Renal pelvis (tissue), 4 donors: ENCODE data around the gene SIAE. TPM values are rescaled to one million over a fixed set of nuclear protein-coding genes. Genes with fewer than 3 reads are reported as not detected.
A peak's percentile ranks its signal among the peaks of the same experiment; 100 is the strongest.
"Not testable (repeated sequence)": the region's sequence is repeated elsewhere in the genome, so short reads cannot be mapped to it uniquely, and the experiment has no call there.

Source experiments
- DNase-seq: peaks from one replicate; pipeline ENCODE4 v3.0.0-alpha.2; 2013
- polyA plus RNA-seq, 3 donors: library from polyadenylated mRNA; unstranded; fragments of 120-200 nt; gene quantifications; one replicate each; pipeline ENCODE4 v1.2.1, GENCODE V29; 2013; ENCODE audit not compliant: insufficient read length in 3 of 3

Gene SIAE
- polyA plus RNA-seq, 3 donors: 26.3 to 35.9 (median 31.9) TPM

DNA sequence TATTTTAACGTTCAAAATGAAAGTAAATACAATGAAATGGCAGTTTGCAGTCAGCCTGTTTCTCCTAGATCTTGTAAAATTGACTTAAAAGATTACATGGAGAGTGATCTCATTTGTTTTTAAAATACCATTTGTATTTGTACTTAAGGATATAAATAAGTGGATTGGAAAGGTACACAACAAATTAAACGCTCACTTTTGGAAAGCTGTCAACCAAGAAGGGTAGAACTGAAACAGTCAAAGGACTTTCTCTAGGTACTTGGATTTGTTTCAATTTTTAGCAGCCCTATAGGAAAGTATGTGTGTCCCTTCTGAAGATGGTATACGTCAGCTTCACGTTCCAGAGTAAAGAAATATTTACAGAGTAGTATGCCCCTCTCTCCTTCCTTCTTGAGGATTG is 43.6 kb downstream of the SIAE start:
- DNase-seq: no peak

DNA sequence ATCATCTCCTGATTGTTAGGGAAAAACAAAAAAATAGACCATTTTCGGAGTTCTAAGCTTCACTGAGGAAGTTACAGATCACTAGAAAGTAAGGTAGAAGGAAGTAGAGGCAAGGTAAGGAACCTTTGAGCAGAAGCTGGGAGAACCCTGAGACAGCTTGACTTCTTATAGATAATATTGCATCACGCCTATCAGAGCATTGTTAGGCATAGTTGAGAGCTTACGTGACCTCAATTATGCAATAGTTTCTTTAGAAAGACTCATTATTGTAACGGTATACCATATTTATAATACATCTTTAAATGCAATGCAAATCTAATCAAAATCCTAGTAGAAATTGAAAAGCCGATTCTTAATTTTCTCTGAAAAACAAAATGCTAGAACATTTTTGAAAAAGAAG is 46.0 kb downstream of the SIAE start:
- no peak for DNase-seq

DNA sequence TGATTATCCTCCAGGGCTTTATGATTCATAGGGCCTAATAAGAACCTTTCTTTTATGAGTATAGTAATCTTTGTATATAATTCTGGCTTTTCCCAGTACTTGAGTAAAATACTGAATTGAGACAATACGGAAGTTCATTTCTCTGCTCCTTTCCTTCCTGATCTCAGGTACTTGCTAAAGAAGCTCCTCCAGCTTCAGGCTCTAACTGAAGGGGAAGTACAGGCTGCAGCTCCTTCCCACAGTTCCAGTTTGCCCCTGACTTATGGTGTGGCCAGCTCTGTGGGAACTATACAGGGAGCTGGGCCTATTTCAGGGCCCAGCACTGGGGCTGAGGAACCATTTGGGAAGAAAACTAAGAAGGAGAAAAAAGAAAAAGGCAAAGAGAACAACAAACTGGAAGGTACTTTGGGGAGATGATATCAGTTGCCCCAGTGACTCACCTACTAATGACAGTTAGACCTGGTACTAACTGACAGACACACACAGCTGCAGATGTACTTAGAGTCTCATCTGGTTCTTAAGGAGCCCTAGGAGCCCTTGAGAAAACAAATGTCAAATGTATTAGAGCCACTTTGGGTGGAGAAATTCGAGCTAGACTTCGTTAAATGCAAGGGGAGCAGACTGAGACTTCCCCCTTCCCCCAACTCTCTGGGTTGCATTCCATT is 47.9 kb downstream of the SIAE start:
- no peak for DNase-seq

DNA sequence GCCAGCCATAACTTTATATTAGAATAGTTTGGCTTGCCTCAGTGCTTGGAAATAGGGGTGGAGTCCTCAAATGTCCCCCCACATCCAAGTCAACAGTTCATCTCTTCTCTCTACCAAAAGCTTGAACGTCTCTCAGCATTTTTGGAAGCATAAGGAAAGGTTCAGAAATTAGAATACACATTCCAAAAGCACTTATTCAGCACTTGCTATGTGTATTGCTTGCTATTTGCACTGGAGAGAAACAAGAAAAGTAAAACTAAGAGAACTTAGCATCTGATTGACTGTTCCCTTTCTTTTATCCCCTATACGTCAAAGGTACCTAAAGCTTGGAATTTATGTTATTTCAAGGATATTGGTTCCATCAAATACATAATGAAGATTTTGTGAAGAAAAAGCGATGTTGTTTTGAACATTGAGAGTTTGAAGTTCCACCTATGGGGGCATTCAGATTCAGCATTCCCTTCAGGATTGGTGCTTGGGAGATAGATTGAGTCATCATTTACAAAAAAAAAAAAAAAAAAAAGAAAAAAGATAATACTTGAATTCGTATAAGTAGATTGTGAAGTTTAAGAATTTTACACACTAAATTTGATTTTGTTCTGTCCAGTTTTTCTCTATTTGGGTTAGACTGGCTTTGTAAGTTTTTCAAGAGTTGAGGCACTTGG is 49.5 kb downstream of the SIAE start:
- no peak for DNase-seq

DNA sequence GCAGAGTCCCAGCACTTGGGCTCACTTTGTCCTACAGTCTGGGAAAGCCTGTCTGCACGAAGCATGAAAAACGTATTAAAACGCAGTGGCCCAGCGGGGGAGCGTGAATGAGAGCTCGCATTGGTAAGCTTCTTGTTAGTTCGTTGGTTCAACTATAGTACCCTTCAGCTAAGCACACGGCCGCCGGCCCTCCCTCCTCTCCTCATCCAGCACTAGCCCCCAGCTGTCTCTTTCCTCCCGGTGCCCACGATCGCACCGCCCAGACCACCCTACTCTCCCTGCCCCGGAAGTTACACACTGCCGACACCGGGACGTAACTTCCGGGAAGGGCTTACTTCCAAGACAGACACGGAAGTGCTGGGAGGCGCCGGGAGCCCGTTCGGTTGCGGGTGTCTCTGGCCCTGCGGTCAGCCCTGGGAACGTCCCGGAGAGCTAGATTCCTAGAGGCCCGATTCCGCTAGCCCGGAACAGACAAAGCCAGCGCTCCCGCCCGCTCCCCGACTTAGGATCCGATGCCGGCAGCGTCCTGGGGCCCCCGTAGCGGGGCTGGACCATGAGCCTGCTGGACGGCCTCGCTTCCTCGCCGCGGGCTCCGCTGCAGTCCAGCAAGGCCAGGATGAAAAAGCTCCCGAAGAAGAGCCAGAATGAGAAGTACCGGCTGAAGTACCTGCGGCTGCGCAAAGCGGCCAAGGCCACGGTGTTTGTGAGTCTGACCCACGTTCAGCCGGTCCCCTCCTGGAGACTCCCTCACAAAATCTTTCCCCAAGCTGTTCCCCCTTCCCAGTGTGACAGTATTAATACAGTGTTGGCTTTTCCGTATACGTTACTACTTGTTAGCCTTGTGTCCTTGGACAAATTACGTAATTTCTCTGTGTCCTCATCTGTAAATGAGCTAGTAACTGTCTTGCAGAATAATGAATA is 50.7 kb downstream of the SIAE start, which contains the start of gene TBRG1:
TSS of gene TBRG1 (plus strand) at position 334 of the 921 bp plus-strand sequence. CDS start at position 554, 220 bp downstream.
- peak; percentile 95 for DNase-seq

DNA sequence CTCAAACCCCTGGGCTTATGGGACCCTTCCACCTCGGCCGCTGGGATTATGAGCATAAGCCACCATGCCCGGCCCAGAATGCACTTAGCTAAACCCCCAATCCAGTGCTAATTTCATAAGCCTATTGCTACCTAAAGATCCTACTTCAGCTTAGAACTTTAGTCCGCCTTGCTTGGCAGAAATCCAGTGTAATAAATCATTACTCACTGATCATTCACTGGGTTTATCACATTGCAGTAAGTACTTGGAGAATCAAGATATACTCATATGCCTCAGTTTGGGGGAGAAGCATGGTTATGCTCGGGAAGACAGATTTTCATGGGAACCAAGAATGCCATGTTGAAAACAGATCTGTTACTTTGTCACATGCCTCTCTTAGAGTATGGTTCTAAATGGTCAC is 54.7 kb downstream of the SIAE start:
- DNase-seq: no peak

DNA sequence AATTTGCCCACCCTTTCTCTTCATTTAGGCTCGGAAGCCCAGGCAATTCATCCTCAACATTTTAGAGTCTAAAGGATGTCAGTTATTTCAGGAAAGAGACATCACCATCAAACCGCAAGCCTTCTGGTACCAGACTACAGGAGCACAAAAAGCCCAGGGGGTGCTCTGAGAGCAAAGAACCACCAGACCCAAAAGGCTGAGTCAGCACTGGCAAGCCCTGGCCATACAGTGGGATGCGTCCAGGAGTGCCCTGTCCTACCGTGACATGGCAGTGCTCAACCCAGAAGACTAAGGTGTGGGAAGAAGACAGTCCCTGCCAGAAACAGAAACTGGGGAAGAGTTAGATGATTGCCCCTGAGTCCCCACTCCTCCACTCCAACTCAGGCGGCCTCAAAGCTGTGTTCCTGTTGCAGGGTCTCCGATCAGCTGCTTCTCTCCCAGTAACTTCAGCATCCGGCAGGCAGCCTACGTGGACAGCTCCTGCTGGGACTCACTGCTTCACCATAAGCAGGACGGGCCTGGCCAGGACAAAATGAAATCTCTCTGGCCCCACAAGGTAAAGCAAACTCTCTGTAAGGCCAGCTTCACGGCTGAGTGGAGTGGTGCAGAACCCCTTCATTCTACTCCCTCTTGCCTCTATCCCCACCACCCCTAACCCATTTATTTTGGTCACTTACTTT is 60.8 kb downstream of the SIAE start:
- no peak for DNase-seq

DNA sequence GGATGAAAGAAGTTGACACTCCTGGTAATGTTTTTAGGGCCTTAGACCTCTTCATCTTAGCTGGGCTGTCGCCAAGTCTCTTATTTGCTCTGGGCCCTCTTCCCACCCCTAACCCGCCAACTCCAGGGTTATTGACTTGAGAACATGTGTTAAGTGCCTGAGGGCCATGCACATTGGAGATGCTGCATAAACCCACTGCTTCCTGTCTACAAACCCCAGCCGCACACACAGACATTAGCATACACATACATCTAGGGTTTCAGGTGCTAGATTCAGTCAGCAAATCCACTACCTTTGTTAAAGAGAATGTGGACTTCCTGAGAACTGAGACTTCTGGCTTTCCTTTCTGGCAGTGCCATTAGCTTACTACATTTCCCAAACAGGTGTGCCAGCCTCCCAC is 61.5 kb downstream of the SIAE start:
- no peak for DNase-seq

DNA sequence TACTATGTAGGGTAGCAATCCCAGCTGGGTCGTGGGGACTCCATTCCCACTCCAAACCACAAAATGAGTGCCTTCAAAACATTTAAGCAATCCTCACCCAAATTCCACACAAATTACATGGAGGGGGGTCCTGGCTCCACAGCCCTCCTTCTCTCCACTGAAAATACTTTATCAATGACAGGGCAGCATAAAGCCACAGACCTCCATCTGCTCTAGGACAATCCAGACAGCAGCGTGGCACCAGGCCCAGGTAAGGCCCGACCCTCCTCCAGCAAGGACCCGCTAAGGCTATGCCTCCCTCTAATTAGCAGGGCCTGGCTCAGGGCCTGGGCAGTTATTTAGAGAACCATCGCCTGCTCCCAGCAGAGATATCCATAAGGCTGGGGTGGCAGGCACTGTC is 62.5 kb downstream of the SIAE start, which contains the start of gene PANX3:
TSS of gene PANX3 (plus strand) at position 365 of the 400 bp plus-strand sequence. CDS start 129 bp downstream, outside the sequence.
- DNase-seq: no peak

DNA sequence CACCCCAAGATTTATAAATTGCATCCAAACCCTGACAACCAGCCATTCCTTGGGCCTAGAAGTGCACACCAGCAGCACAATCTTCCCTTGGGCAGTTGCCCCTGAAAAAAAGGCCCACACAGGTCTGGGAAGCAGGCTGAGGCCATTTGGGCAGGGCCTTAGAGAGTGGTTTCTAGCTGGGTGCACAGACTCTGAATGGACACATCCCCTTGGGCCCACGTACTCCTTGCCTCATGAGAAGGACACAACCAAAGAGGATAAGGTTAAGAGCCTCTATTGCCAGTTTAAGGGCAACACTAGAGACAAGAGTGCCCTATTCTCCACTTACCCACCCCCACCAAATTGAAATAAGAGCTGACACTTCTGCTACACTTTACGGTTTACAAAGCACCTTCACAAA is 63.2 kb downstream of the SIAE start:
- no peak for DNase-seq

DNA sequence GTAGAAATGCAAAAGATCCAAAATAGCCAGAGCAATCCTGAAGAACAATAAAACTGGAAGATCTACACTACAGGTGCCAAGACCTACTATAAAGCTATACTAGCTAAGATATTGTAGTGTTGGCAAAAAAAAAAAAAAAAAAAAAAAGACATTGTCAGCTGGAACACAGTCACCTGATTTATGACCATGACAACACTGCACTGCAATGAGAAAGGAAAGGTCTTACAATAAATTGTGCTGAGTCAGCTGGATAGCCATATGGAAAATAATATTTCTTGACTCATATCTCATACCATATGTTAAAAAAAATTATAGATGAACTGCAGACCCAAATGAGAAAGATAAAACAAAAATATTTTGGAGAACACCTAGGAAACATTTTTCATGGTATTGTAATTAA is 65.4 kb downstream of the SIAE start:
- DNase-seq: no peak

DNA sequence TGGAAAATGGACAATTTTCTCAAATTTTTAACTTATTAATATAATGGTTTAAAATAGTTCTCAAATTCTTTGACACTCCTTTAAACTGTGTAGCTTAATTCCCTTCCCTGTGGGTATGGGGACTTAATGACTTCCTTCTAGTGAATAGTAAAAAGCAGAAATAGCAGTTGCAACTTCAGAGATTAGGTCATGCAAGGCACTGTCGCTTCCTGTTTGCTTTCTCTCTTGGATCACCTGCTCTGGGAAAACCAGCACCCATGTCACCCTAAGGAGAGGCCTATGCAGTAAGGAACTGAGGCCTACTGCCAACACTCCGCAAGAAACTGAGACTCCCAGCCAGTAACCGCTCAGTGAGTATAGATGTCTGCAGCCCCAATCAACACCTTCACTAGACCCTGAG is 67.8 kb downstream of the SIAE start:
- no peak for DNase-seq

DNA sequence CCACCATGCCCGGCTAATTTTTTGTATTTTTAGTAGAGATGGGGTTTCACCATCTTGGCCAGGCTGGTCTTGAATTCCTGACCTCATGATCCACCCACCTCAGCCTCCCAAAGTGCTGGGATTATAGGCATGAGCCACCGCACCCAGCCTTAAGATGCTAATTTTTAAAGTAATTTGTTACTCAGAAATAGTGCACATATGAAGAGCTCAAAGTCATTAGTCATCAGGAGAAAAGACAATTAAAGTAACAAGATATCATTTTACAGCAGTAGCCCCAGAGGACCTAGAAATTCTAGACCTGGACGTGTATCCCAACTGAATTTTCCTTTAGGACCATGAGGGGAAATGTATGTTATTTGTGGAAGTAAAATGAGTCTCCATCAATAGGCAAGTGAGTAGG is 70.8 kb downstream of the SIAE start:
- DNase-seq: not testable (repeated sequence)

DNA sequence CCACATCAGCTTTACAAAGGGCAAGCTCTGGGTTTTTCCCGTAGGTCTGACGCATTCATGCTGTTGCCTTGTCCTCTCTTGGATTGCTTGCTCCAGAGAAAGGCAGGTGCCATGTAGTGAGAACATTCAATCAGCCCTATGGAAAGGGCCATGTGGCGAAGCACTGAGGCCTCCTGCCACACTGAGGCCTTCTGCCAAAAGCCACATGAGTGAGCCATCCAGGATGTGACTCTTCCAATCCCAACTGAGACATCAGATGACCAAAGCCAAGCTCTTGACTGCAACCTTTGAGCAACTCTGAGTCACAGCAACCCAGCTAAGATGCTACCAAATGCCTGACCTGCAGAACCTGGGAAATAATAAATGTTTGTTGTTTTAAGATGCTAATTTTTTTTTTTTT is 71.3 kb downstream of the SIAE start:
- no peak for DNase-seq

DNA sequence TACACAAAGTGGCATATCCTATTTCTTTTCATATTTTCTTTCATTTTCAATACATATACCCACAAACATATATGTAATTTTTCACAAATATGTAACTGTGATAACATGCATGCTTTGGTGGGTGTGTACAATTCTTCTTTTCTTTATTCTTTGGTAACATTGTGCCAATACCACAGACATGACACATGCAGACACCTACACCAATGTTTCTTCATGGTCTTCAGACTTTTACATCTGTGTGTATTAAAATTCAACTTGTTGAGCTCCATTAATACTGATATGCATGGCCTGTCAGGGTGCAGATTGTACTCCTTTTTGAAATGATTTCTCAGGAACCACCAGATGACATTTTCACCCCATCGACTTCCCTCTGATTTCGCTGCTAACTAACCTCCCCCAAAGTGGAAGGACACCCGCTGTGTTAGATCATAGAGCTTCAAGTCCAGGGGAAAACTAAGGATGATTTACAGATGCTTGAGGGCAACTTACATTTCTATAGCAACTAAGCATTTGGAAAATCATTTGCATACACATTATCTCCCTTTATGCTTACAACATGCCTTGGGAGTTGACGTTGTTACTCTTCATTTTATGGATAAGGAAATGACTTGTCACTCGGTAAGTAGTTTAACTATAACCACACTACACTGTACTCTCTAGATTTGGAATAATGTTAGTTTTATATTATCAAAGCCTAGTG is 72.8 kb downstream of the SIAE start:
- DNase-seq: no peak

DNA sequence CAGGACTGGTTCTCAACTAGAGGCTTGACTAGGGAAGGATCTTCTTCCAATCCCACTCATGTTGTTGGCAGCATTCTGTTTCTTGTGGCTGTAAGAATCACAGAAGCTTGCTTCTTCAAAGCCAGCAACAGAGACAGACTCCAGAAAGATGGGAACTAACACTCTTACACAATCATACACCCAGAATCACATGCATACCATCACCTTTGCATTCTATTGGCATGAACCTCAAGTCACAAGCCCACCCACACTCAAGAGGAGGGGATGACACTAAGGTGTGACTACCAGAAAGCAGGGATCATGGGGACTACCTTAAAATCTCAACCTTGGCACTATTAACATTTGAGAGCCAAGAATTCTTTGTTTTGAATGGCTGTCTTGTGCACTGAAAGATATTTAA is 75.9 kb downstream of the SIAE start:
- no peak for DNase-seq

DNA sequence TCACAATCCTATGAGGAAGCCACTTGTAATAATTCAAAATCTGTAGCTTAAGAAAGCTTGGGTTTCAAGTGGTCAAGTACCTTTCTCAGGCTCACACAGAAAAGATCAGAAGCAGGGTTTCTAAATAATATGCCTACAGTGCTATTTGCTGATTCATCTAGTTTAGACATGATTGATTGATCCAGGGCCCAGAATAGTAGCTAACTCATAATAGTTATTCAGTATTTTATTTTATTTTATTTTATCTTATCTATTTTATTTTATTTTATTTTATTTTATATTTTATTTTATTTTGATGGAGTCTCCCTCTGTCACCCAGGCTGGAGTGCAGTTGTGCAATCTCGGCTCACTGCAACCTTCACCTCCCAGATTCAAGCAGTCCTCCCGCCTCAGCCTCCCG is 78.2 kb downstream of the SIAE start:
- DNase-seq: no peak

DNA sequence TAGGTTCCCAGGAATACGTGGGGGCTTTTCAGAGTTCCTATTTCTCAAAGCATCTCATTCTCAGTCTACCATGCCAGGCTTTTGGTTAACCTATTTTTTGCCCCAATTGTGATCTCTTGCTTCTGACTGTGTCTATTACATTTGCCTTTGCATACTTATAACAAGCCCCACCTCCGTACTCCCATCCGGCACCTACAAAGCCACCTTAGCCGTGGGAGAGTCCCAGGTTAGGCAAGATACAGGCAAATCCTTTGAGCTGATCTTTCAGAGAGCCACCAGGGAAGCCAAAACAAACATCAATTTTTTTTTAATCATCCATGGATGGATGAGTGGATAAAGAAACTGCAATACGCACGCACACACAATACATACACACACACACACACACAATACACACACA is 80.9 kb downstream of the SIAE start:
- no peak for DNase-seq

DNA sequence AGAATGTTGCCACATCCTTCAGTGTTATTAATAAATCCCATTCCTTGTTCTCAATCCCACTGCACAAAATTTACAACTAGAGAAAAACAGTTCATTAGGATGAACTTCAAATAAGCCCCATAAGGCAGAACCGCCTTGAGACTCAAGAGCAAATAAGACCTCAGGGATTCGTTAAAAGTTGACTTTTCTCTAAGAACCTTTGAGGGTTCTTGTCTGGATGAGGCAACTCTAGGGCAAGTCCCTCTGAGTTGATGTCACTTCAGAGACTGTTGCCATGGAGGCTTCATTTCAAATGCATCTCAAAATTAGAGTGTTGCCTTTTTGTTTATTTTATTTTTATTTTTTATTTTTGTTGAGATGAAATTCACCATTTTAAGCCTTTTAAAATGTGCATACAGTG is 82.1 kb downstream of the SIAE start:
- no peak for DNase-seq

DNA sequence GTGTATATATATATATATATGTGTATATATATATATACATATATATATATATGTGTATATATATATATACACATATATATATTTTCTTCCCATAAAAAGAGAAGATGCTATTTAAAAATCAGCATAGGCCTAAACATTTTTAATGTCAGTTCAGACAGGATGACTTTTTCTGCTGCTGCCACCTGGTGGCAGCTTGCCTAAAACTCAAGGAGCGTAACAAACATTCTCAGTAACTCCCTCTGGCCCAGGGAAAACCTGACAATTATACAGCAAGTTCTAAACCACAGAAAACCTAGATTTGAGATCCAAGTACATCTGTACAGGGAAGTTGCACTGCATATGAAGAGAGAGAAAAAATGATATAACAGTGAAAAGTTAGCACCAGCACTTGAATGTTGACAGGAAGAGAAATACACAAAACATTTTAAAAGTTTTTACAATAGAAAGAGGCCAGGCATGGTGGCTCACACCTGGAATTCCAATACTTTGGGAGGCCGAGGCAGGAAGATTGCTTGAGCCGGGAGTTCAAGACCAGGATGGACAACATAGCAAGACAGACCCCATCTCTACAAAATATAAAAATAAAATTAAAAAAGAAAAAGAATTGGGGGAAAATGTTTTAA is 87.2 kb downstream of the SIAE start:
- DNase-seq: peak; percentile 54
